IMR-90 (cell line): ENCODE measurements around the gene SMIM12. TPM values are rescaled to one million over a fixed set of nuclear protein-coding genes. Genes with fewer than 3 reads are reported as not detected.

ENCODE experiments used
- ATAC-seq: fragments of 200-7000 bp; cut with Tn5 transposase; 2 replicates; pipeline ENCODE4 v1.9.1; 2020; ENCODE audit warnings: low read depth, mild to moderate bottlenecking, moderate library complexity
- BruUV-seq: library from RNA; stranded (reverse); fragments of 400-500 nt; replicated peaks from 2 replicates; lab custom pipeline; 2021; lab: Mats Ljungman, UMichigan
- CTCF ChIA-PET: fragments of 300-600 bp; formaldehyde crosslinking; extraction: SDS; loops from one replicate; lab custom pipeline; 2021; ENCODE audit warnings: antibody characterized with exemption; lab: Yijun Ruan, JAX
- POLR2A ChIA-PET: fragments of 300-600 bp; sonication (Branson Sonifier 250); formaldehyde crosslinking; loops from one replicate; lab custom pipeline; 2022; ENCODE audit warnings: antibody characterized with exemption; ENCODE audit not compliant: unreplicated experiment; lab: Charles Lee
- DNase-seq: peaks from one replicate; pipeline ENCODE4 v3.0.0; 2013
- H2AFZ ChIP-seq: replicated peaks from 2 replicates; pipeline ENCODE3; 2013; ENCODE audit warnings: low read length, mild to moderate bottlenecking; ENCODE audit not compliant: poor library complexity
- H2AK5ac ChIP-seq: 2 replicates; pipeline ENCODE4 v1.6.1; 2013; ENCODE audit warnings: low read depth, low read length, inconsistent platforms
- H2AK9ac ChIP-seq: replicated peaks from 2 replicates; pipeline ENCODE3; 2013; ENCODE audit warnings: mild to moderate bottlenecking, low read depth, low read length, moderate library complexity; ENCODE audit not compliant: poor library complexity
- H2BK120ac ChIP-seq: 2 replicates; pipeline ENCODE4 v1.6.1; 2013; ENCODE audit warnings: low read depth, low read length, inconsistent platforms
- H2BK15ac ChIP-seq: 3 replicates; pipeline ENCODE4 v1.6.1; 2013; ENCODE audit warnings: low read depth, low read length, inconsistent platforms
- H2BK20ac ChIP-seq: 2 replicates; pipeline ENCODE4 v1.6.1; 2013; ENCODE audit warnings: low read depth, mild to moderate bottlenecking, inconsistent platforms, low read length, moderate library complexity
- H2BK5ac ChIP-seq: 2 replicates; pipeline ENCODE4 v1.6.1; 2013; ENCODE audit warnings: mild to moderate bottlenecking, low read depth, low read length, inconsistent platforms; ENCODE audit not compliant: poor library complexity, severe bottlenecking
- H3K14ac ChIP-seq: replicated peaks from 2 replicates; pipeline ENCODE4 v1.6.1; 2013; ENCODE audit warnings: low read depth, low read length, inconsistent platforms
- H3K18ac ChIP-seq: 2 replicates; pipeline ENCODE4 v1.6.1; 2013; ENCODE audit warnings: low read depth, low read length, control low read depth
- H3K23ac ChIP-seq: 2 replicates; pipeline ENCODE4 v1.6.1; 2013; ENCODE audit warnings: low read depth, low read length, inconsistent platforms
- H3K27ac ChIP-seq: 2 replicates; pipeline ENCODE4 v1.5.1; 2013; ENCODE audit warnings: mild to moderate bottlenecking, control low read depth, low read length; ENCODE audit not compliant: insufficient read depth
- H3K27me3 ChIP-seq: 2 replicates; pipeline ENCODE4 v1.6.1; 2013; ENCODE audit warnings: low read length; ENCODE audit not compliant: control insufficient read depth, insufficient read depth
- H3K36me3 ChIP-seq: 2 replicates; pipeline ENCODE4 v1.6.1; 2013; ENCODE audit warnings: low read length, mixed read lengths; ENCODE audit not compliant: control insufficient read depth, insufficient read depth
- H3K4ac ChIP-seq: 2 replicates; pipeline ENCODE4 v1.6.1; 2013; ENCODE audit warnings: low read depth, low read length, inconsistent platforms
- H3K4me1 ChIP-seq: 2 replicates; pipeline ENCODE4 v1.6.1; 2013; ENCODE audit warnings: low read length, mixed read lengths; ENCODE audit not compliant: control insufficient read depth, insufficient read depth
- H3K4me2 ChIP-seq: 2 replicates; pipeline ENCODE4 v1.6.1; 2013; ENCODE audit warnings: low read depth, mild to moderate bottlenecking, control low read depth, low read length, moderate library complexity
- H3K4me3 ChIP-seq: 2 replicates; pipeline ENCODE4 v1.5.1; 2013; ENCODE audit warnings: low read depth, mild to moderate bottlenecking, control low read depth, low read length, moderate library complexity; ENCODE audit not compliant: insufficient read depth
- H3K56ac ChIP-seq: 2 replicates; pipeline ENCODE4 v1.6.1; 2013; ENCODE audit warnings: low read length, inconsistent platforms; ENCODE audit not compliant: insufficient read depth; ENCODE audit errors: extremely low read depth
- H3K79me1 ChIP-seq, 2 experiments: 2 replicates each; pipeline ENCODE4 v1.6.1; 2013; ENCODE audit warnings: low read length in 2 of 2, inconsistent platforms in 1 of 2, low read depth in 1 of 2
- H3K9ac ChIP-seq: 2 replicates; pipeline ENCODE4 v1.6.1; 2013; ENCODE audit warnings: low read depth, low read length, control low read depth
- H3K9me1 ChIP-seq: 2 replicates; pipeline ENCODE4 v1.6.1; 2013; ENCODE audit warnings: low read length, inconsistent platforms; ENCODE audit not compliant: insufficient read depth
- H3K9me3 ChIP-seq: 2 replicates; pipeline ENCODE4 v1.6.1; 2013; ENCODE audit warnings: low read length; ENCODE audit not compliant: control insufficient read depth, insufficient read depth
- H4K20me1 ChIP-seq: 2 replicates; pipeline ENCODE4 v1.6.1; 2013; ENCODE audit warnings: low read length, inconsistent platforms; ENCODE audit not compliant: insufficient read depth
- H4K5ac ChIP-seq: 2 replicates; pipeline ENCODE4 v1.6.1; 2013; ENCODE audit warnings: mild to moderate bottlenecking, low read depth, low read length, control low read depth
- H4K8ac ChIP-seq, 2 experiments: 2 replicates each; pipeline ENCODE4 v1.6.1; 2013; ENCODE audit warnings: low read depth in 2 of 2, low read length in 2 of 2, control low read depth in 1 of 2, inconsistent platforms in 1 of 2
- H4K91ac ChIP-seq: 2 replicates; pipeline ENCODE4 v1.6.1; 2013; ENCODE audit warnings: low read depth, low read length, inconsistent platforms; ENCODE audit not compliant: insufficient read depth
- BHLHE40 ChIP-seq: fragments of 150-350 bp; IDR thresholded peaks from 2 replicates; pipeline ENCODE4 v1.6.1; 2016; ENCODE audit warnings: mild to moderate bottlenecking, low read depth, low read length
- CEBPB ChIP-seq: IDR thresholded peaks from 2 replicates; pipeline ENCODE4 v1.6.1; 2012; ENCODE audit warnings: low read depth, low read length, improper control_type of control experiment
- CHD1 ChIP-seq: IDR thresholded peaks from 2 replicates; pipeline ENCODE4 v1.6.1; 2012; ENCODE audit warnings: low read depth, low read length, improper control_type of control experiment
- ELK1 ChIP-seq: fragments of 150-350 bp; IDR thresholded peaks from 2 replicates; pipeline ENCODE4 v1.6.1; 2016; ENCODE audit warnings: low read depth, mild to moderate bottlenecking, low read length, moderate library complexity, borderline replicate concordance
- MAFK ChIP-seq: IDR thresholded peaks from 2 replicates; pipeline ENCODE4 v1.6.1; 2012; ENCODE audit warnings: low read depth, low read length, improper control_type of control experiment
- MAZ ChIP-seq: IDR thresholded peaks from 2 replicates; pipeline ENCODE4 v1.6.1; 2012; ENCODE audit warnings: low read depth, mild to moderate bottlenecking, low read length, improper control_type of control experiment, moderate library complexity, borderline replicate concordance
- MXI1 ChIP-seq: IDR thresholded peaks from 2 replicates; pipeline ENCODE4 v1.6.1; 2012; ENCODE audit warnings: low read depth, mild to moderate bottlenecking, low read length, moderate library complexity, borderline replicate concordance
- NFE2L2 ChIP-seq: fragments of 150-350 bp; IDR thresholded peaks from 2 replicates; pipeline ENCODE4 v1.6.1; 2016; ENCODE audit warnings: low read depth, mild to moderate bottlenecking, low read length
- POLR2A ChIP-seq: IDR thresholded peaks from 2 replicates; pipeline ENCODE4 v1.6.1; 2012; ENCODE audit warnings: mild to moderate bottlenecking, low read depth, low read length
- RAD21 ChIP-seq: IDR thresholded peaks from 2 replicates; pipeline ENCODE4 v1.6.1; 2012; ENCODE audit warnings: low read length, improper control_type of control experiment
- RCOR1 ChIP-seq: IDR thresholded peaks from 2 replicates; pipeline ENCODE4 v1.6.1; 2012; ENCODE audit warnings: mild to moderate bottlenecking, low read length, improper control_type of control experiment; ENCODE audit not compliant: insufficient replicate concordance
- RFX5 ChIP-seq: IDR thresholded peaks from 2 replicates; pipeline ENCODE4 v1.8.0; 2012; ENCODE audit warnings: low read depth, mild to moderate bottlenecking, low read length, moderate library complexity
- SMC3 ChIP-seq: fragments of 150-350 bp; IDR thresholded peaks from 2 replicates; pipeline ENCODE4 v1.6.1; 2016; ENCODE audit warnings: low read depth, mild to moderate bottlenecking, antibody characterized with exemption, low read length, moderate library complexity
- WGBS, 2 experiments: methylation state at CpG; one replicate each; pipeline versions ENCODE4 v1.1.5 to v1.1.7; 2013; ENCODE audit warnings: missing lambda C conversion rate in 2 of 2; ENCODE audit not compliant: insufficient read length in 1 of 2; ENCODE audit errors: extremely low coverage in 2 of 2; 5-methylcytosine and 5-hydroxymethylcytosine counted together
- dilution Hi-C: fragments of 300-500 bp; cut with HindIII; formaldehyde crosslinking; loops from one replicate; pipeline ENCODE4 v1.14.3; 2018; ENCODE audit warnings: low sequenced_read_pairs; ENCODE audit not compliant: unreplicated experiment
- in situ Hi-C: fragments of 300-500 bp; cut with MboI; formaldehyde crosslinking; loops from 3 replicates; pipeline ENCODE4 v1.14.3; 2019; ENCODE audit warnings: low sequenced_read_pairs, inconsistent platforms, mixed read lengths
- intact Hi-C: fragments of 100-400 bp; cut with micrococcal nuclease; formaldehyde crosslinking; loops from 2 replicates; pipeline ENCODE4 v1.10.0; 2022
- polyA plus RNA-seq, 3 experiments: library from polyadenylated mRNA; depleted of rRNA; stranded (reverse); fragments of >200 nt; gene quantifications; 2 replicates each; pipeline ENCODE4 v1.2.3, GENCODE V29; 2012; ENCODE audit warnings: low replicate concordance in 1 of 3
- total RNA-seq: library from RNA; depleted of rRNA; stranded (reverse); fragments of >200 nt; gene quantifications from 2 replicates; pipeline ENCODE4 v1.2.3, GENCODE V29; 2012
- TF ChIP-seq, protein P1 (sequence below): conservative IDR thresholded peaks from 2 replicates; pipeline ENCODE4 v1.5.1; 2012; ENCODE audit warnings: mild to moderate bottlenecking, low read depth, low read length, improper control_type of control experiment
- TF ChIP-seq, protein P2 (sequence below): fragments of 150-350 bp; IDR thresholded peaks from 2 replicates; pipeline ENCODE4 v1.6.1; 2017; ENCODE audit warnings: mild to moderate bottlenecking, antibody characterized with exemption, low read length, low read depth

SMIM12 gene
- total and polyA plus RNA-seq, 2 of the 4 experiments (the other 2 are of a cell fraction): 31.9 to 44.4 TPM

GRCh38 chr1:34864759-34865158, 5.2 kb upstream of the SMIM12 start:
- DNase-seq (no peak), ATAC-seq (no peak)
- no peak overlapping the region for H3K4ac ChIP-seq
- no peak overlapping the region for H2BK120ac ChIP-seq
- ChIA-PET POLR2A (no interaction called here), CTCF (no interaction called here)
- no peaks in the 10 kb centered on the region for H3K4me1 ChIP-seq
- H4K5ac ChIP-seq: no peak overlapping the region
- no peak overlapping the region for H3K23ac ChIP-seq
- H3K18ac ChIP-seq: no peak overlapping the region
- H3K4me2 ChIP-seq: no peak overlapping the region
- no peak overlapping the region for H2BK15ac ChIP-seq
- H3K56ac ChIP-seq: no peak overlapping the region
- H4K8ac ChIP-seq: no peak overlapping the region
- H2AK9ac ChIP-seq: no peak overlapping the region
- no peak overlapping the region for H2BK5ac ChIP-seq
- dilution Hi-C loops (no loop called here), in situ Hi-C loops (no loop called here), intact Hi-C loops (no loop called here)
- no peak overlapping the region for H3K4me3 ChIP-seq
- BruUV-seq: no TSS peak
- no peak overlapping the region for H3K27ac ChIP-seq
- no peak overlapping the region for H2BK20ac ChIP-seq
- H3K36me3 ChIP-seq: no peaks in the 10 kb centered on the region
- no peak for TF ChIP-seq CHD1
- TF ChIP-seq CEBPB: no peak
- no peak for TF ChIP-seq POLR2A
- no peak for TF ChIP-seq BHLHE40
- no peak for TF ChIP-seq RFX5
- TF ChIP-seq SMC3: no peak
- TF ChIP-seq MAZ: no peak
- TF ChIP-seq NFE2L2: no peak
- TF ChIP-seq, protein P1, sequence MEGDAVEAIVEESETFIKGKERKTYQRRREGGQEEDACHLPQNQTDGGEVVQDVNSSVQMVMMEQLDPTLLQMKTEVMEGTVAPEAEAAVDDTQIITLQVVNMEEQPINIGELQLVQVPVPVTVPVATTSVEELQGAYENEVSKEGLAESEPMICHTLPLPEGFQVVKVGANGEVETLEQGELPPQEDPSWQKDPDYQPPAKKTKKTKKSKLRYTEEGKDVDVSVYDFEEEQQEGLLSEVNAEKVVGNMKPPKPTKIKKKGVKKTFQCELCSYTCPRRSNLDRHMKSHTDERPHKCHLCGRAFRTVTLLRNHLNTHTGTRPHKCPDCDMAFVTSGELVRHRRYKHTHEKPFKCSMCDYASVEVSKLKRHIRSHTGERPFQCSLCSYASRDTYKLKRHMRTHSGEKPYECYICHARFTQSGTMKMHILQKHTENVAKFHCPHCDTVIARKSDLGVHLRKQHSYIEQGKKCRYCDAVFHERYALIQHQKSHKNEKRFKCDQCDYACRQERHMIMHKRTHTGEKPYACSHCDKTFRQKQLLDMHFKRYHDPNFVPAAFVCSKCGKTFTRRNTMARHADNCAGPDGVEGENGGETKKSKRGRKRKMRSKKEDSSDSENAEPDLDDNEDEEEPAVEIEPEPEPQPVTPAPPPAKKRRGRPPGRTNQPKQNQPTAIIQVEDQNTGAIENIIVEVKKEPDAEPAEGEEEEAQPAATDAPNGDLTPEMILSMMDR: no peak
- TF ChIP-seq RAD21: no peak
- TF ChIP-seq ELK1: no peak
- TF ChIP-seq, protein P2, sequence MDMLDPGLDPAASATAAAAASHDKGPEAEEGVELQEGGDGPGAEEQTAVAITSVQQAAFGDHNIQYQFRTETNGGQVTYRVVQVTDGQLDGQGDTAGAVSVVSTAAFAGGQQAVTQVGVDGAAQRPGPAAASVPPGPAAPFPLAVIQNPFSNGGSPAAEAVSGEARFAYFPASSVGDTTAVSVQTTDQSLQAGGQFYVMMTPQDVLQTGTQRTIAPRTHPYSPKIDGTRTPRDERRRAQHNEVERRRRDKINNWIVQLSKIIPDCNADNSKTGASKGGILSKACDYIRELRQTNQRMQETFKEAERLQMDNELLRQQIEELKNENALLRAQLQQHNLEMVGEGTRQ: no peak
- no peak for TF ChIP-seq MXI1
- no peak for TF ChIP-seq RCOR1
- no peak for TF ChIP-seq MAFK
- peaks cover 25% of the 10 kb centered on the region for H3K27me3 ChIP-seq
- no peak overlapping the region for H2AFZ ChIP-seq
- H3K9me1 ChIP-seq: no peaks in the 10 kb centered on the region
- no peaks in the 10 kb centered on the region for H4K20me1 ChIP-seq
- no CpG with 5 or more reads among the region's 8 CpGs for WGBS, 2 experiments
- H3K9ac ChIP-seq: no peak overlapping the region
- H3K79me1 ChIP-seq: no peaks in the 10 kb centered on the region; a peak in 1 of 4 replicates
- H2AK5ac ChIP-seq: no peak overlapping the region
- no peak overlapping the region for H4K91ac ChIP-seq
- H3K14ac ChIP-seq: no peak overlapping the region
- H3K9me3 ChIP-seq: no peaks in the 10 kb centered on the region
